ENCODE data around the gene TNFSF9.
"Not testable (repeated sequence)": the region's sequence is repeated elsewhere in the genome, so short reads cannot be mapped to it uniquely, and the experiment has no call there.

TNFSF9 gene

GRCh38 chr19:6564393-6564792, 33.6 kb downstream of the TNFSF9 start:
- no peak for TF ChIP-seq CTCF (IDR thresholded peaks at IDR 0.05; ENCODE audit: insufficient read depth, low read depth, low read length, missing control alignments)
- H3K4me3 ChIP-seq (ENCODE audit: low read depth, low read length), result no peak overlapping the region
- DNase-seq (ENCODE audit: low read depth), result no peak

GRCh38 chr19:6566727-6567126, 35.9 kb downstream of the TNFSF9 start:
- DNase-seq (ENCODE audit: low read depth); H3K4me3 ChIP-seq (ENCODE audit: low read depth, low read length): not testable (repeated sequence)

- DNase-seq (ENCODE audit: low read depth), result no peak
- no peak overlapping the region for H3K4me3 ChIP-seq (ENCODE audit: low read depth, low read length)
- TF ChIP-seq CTCF (IDR thresholded peaks at IDR 0.05; ENCODE audit: insufficient read depth, low read depth, low read length, missing control alignments), result no peak
These were observed 37.2 kb downstream of the TNFSF9 start for GRCh38 chr19:6568010-6568526.

GRCh38 chr19:6568816-6569215, 38.0 kb downstream of the TNFSF9 start:
- TF ChIP-seq CTCF (IDR thresholded peaks at IDR 0.05; ENCODE audit: insufficient read depth, low read depth, low read length, missing control alignments), result no peak
- no peak overlapping the region for H3K4me3 ChIP-seq (ENCODE audit: low read depth, low read length)
- no peak for DNase-seq (ENCODE audit: low read depth)

- DNase-seq (ENCODE audit: low read depth), result no peak
- TF ChIP-seq CTCF (IDR thresholded peaks at IDR 0.05; ENCODE audit: insufficient read depth, low read depth, low read length, missing control alignments), result no peak
- H3K4me3 ChIP-seq (ENCODE audit: low read depth, low read length), result no peak overlapping the region
These were observed 39.9 kb downstream of the TNFSF9 start for GRCh38 chr19:6570764-6571163.

GRCh38 chr19:6571167-6571566, 40.3 kb downstream of the TNFSF9 start:
- no peak for DNase-seq (ENCODE audit: low read depth)
- H3K4me3 ChIP-seq (ENCODE audit: low read depth, low read length), result no peak overlapping the region
- no peak for TF ChIP-seq CTCF (IDR thresholded peaks at IDR 0.05; ENCODE audit: insufficient read depth, low read depth, low read length, missing control alignments)

- no peak overlapping the region for H3K4me3 ChIP-seq (ENCODE audit: low read depth, low read length)
- DNase-seq (ENCODE audit: low read depth), result no peak
- no peak for TF ChIP-seq CTCF (IDR thresholded peaks at IDR 0.05; ENCODE audit: insufficient read depth, low read depth, low read length, missing control alignments)
These were observed 41.4 kb downstream of the TNFSF9 start for GRCh38 chr19:6572217-6572616.

All from GM12865 (cell line).